Stimulated activated CD4-positive, alpha-beta T cell treated with anti-CD3 and anti-CD28 coated beads, TNF-alpha, amount 100 ng/mL, for 4 hours (primary cell): ENCODE measurements around the gene HCN2.

Source experiments
- DNase-seq, 3 experiments: peaks; one replicate each; pipeline ENCODE4 v3.0.0-alpha.2; 2020; ENCODE audit warnings: low read depth in 3 of 3

HCN2 gene

DNA sequence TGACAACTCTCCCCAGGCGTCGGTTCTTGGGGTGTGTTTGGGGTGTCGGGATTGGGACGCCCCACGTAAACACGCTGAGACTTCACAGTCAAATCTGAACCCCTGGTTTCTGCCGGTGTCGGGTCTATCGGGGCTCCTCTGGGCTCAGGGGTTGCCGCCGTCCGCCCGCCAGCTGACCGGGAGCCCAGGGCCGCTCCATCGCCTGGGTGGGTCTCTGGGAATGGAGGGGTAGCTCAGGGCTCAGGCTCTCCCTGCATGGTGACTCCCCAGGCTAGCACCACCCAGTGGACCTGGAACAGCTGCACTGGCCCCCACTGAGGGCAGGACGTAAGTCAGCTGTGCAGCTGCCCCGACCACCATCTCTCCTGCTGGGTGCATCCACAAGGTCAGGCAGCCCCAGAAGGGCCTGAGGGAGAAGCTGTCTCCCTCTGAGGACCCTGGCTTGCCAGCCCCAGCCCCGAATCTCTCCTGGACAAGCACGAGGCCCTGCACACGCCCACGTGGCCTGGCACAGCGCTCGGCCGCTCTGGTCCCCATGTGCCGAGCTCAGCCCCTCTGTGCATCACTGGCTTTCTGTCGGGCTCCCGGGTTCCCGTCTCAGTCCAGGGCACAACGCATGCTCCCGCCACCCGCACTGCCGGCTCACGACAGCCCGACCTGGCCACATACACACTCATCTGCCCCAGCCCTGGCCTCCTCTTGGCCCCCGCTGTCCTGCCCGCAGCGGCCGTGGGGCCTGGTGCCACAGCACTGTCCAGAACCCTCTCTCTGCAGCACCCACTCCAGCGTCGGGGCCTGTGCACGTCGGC is 67.3 kb downstream of the HCN2 start:
- no peak for DNase-seq

DNA sequence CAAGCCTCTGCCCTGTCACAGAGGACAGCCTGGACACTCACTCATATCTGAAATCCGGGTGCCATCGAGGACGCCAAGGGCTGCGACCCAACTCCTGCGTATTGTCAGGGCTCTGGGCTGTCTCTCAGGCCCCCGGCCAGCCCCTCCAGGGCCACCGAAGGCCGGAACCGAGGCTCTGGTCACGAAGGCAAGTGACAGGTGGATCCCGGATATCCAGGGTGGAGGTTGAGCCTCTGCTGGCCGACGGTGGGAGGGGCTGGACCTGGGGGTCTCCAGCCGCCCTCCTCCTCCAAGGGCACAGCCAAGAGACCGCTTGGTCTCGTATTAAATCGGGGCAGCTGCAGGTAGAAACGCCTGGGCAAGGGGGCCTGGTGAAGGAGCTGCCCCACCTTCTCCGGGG is 67.9 kb downstream of the HCN2 start:
- no peak for DNase-seq

DNA sequence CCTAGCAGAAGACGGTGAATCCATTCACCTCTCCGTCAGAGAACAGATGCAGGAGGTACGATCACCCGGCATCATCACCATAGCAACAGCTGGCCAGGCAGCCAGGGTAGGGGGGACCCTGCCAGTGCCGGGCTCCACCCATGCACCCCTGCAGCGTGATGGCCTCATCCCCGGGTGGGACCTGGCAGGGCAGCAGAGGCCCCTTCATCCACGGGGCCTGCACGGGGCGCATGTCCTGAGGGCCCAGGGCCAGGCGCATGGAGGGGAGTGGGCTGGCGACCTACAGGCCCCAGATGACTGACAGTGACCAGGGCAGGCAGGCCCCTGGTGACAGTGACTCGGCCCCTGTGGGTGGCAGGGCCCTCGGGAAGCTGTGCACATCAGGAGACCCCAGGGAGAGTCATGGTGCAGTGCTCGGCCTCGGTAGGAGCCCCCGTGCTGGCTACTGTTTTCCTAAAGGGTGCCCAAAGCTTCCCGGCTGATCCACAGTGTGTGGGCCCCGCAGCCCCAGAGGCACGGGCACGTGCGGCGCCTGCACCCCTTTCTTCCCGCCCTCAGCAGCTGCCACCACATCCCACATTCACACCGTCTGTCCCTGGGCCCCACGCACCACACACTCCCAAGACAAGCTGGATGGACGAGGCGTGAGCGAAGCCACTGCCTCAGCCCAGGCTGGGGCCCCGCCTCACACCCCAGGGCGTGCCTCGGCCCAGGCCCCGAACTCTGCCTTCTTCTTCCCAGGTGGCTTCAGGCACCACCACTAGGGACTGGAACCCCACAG is 68.6 kb downstream of the HCN2 start:
- no peak for DNase-seq

DNA sequence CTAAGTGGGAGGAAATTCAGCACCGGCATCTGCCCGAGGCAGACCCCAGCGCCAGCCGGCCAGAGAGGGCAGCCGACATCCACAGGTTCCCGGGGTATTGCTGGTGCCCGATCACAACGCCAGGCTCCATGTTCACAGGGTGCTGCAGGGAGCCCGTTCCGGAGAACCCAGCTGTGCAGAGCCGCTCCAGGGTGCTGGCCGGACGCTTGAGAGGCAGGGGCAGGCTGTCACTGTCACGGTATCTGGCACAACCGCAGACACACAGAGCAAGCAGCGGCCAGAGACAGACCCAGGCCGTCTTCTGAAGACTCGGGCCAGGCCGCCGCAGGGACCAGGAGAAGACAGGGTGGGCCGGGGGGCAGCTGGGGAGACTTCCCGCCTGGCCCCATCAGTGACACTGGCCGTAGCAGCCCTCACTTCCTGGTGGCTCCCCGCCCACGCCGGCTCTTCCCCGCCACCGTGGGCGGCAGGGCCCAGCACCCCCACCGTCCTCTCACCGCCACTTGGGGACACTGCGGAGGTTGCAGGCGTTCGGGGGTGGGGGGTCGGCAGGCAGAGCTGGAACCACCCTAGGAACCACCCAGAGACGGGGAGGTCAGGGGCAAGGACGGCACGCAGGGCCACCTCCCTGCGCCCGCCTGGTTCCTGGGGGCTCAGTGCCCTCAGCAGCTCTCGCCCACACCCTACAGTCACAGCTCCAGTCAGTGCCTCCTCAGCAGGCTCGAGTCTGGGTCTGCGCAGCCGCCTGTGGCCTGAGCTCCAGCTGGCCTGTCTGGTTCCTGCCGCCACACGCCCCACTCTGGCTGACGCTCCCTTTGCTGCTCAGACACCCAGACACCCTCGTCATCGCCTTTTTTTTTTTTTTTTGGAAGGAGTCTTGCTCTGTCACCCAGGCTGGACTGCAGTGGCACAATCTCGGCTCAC is 69.5 kb downstream of the HCN2 start:
- DNase-seq = no peak

DNA sequence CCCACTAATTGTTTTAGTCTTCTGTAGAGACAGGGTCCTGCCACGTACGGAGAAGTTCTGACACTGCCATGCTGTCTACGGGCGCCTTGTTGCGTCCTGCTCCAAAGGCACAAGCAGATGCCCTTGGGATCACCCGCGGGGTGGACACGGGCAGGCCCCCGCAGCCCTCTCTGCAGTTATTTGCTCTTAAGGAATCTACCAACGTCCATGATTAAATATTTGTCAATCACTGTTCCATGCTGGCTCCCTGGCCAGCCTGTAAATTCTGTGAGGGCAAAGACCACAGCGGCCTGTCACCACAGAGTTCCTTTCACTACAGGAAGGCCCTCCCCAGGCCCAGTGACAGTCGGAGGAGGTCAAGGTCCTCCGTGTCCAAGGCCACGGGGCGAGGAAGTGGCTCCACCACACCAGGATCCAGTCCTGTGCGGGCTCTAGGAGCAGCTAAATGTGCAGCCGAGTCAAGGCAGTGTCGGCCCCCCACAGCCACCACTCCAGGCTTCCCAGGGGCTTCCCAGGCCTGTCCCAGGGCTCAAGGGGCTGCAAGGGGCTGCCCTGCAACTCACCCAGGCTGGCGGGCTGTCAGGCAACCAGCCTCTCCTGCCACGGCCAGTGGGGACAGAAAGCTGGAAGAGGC is 71.2 kb downstream of the HCN2 start:
- no peak for DNase-seq

DNA sequence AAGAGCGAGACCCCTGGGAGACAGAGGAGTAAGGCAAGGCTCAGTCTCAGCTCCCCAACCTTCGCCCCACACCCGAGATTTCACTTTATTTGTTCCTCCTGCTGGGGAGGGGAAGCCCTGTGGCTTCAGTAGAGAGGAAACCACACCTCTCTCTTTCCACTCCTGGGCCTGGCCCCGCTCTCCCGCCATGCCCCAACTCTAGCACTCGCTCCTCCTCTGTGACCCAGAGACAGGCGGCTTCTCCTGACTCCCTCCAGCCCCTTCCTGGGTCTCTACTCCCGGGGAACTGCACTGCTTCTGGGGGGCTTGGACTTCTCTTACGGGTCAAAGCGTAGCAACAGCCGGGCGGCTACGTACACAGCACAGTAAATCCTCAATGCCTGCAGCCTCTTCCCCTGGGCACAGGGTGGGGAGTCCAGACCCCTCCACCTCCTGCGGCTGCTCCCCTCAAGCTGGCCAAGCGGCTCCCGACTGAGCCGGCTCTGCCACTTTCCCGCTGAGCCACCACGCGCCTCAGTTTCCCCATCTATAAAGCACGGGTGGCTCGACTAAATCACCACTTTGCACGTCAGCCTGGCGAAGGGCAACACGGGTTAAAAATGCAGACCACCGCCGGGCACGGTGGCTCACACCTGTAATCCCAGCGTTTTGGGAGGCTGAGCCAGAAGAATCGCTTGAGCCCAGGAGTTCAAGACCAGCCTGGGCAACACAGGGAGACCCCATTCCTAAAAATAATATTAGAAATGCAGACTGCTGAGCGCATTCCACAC is 71.9 kb downstream of the HCN2 start:
- DNase-seq = peak in 2 of 3 experiments; percentile 44 to 47

DNA sequence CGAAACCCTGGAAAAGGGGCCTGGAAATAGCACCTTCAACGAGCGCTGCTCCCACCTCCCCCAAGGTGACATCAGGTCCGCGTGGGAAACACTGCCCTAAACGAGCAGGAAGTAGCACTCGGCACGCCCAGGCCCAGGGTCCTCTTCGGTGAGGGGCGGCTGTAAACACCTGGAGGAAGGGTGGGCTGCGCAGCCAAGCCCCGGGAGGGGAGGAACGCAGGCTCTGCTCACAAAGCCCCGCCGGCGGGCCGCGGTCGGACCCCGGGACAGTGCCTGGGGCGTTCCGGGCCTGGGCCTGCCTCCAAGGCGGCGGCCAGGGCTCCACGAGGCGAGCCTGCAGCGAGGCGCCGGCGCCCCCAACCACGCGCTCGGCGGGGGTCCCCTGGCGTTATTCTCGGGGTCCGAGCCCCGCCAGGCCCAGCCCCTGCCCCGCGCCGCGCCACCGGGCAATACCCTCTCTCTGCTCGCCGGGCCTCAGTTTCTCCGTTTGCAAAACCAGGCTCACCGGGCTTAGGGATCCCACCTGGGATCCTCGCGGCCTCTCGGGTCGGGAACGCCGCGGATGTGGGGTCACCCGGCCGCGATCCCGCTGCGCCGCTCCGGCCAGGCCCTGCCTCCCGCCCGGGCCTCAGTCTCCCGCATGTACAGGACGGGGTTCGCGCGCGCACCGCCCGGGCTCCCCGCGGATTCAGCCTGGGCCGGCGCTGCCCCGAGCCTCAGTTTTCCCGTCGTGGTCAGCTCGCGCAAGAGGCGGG is 72.7 kb downstream of the HCN2 start:
- peak; percentile 49 to 60 (median 56) for DNase-seq

DNA sequence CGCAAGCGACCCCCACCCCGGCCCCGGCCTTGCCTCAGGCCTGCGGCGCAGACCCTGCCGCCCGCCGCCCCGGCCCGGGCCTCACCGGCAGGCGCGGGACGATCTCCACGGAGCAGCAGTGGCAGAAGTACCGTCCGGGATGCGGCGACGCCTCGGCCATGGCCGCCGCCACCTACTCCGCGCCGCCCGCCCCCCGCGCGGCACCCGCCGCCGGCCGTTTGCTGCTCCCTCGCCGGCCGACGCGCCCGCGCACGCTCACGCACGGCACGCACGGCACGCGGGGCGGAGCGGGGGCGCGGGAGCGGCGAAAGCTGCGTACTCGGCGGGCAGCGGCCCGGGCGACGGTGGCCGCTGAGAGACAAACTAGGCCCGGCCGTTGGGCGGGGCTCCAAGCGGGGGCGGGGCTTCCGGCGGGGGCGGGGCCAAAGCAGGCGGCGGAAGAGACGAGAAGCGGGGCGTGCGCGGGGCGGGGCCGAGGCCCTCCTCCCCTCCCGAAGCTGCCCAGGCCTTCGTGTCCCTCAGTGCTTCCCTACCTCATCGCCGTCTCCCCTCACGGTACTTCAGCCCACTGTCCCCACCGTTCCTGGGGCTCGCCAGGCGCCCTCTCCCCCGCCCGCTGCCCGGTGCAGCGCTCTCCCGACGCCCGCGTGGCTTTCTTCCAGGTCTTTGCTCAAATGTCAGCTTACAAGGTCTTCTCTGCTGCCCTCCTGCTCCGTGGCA is 73.4 kb downstream of the HCN2 start, which contains the start of gene RNF126:
TSS of gene RNF126 (minus strand) at position 253 of the 720 bp plus-strand sequence. CDS start at position 160, 93 bp downstream.
- peak; percentile 94 to 96 (median 95) for DNase-seq

DNA sequence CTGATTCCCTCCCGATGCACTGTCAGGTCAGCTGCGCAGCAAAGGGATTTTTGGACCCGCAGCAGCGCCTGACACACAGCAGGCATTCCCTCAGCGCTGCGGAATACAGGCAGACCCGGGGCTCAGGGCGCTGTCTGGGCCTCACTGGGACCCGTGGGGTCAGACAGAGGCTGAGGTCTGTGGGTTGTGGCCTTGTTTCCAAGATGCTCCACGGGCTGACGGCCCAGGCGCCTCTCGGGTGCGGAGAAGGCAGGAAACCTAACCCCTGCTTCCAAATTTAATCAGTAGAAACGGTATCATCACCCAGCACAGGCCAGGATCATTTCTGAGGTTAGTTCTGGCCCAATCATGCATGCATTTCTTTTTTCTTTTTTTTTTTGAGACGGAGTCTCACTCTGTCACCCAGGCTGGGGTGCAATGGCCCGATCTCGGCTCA is 74.0 kb downstream of the HCN2 start:
- no peak for DNase-seq

DNA sequence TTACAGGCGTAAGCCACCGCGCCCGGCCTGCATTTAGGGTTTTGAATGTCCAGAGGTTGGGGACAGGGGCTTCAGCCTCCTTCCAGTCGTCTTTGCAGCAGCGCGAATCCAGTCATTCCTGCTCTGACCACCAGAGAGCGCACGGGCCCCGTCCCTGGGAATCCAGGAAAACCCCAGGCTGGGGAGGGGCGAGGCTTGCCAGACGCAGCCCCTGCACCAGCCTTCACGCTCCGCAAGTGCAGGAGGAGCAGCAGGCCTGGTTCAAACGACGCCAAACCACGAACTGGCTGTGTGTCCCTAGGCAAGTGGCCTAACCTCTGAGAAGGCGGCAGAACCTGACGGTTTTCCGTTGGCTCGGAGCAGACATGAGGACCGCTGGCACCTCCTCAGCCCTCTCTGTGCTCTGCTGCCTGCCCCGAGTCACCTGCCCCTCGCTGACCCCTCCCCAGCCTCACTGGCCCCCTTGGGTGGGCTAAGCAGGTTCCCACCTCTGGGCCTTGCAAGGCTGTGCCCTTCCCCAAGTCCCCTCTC is 75.3 kb downstream of the HCN2 start:
- DNase-seq = peak; percentile 66 to 71 (median 68)
